Spleen (tissue), 7 donors: ENCODE results near the gene MCC.

Source experiments
- POLR2A ChIP-seq, 3 donors: fragments of 450-650 bp; IDR thresholded peaks; one replicate each; pipeline ENCODE4 v1.5.1; 2017; ENCODE audit warnings: antibody characterized with exemption in 3 of 3, mild to moderate bottlenecking in 1 of 3
- POLR2AphosphoS5 ChIP-seq, 3 donors: sonication (generic); formaldehyde crosslinking; IDR thresholded peaks; one replicate each; pipeline ENCODE4 v1.5.1; 2017; ENCODE audit warnings: antibody characterized with exemption in 3 of 3
- TF ChIP-seq, protein P1 (sequence below), 11 experiments: fragments of 200-600 bp in 7 of 11; fragments of 450-650 bp in 4 of 11; sonication (generic) in 4 of 11; IDR thresholded peaks in 8 of 11; conservative IDR thresholded peaks in 3 of 11; 1 replicate in 7 of 11; 2 replicates in 4 of 11; pipeline versions ENCODE4 v1.4.0 to v1.8.0; 2016 to 2021; ENCODE audit warnings: antibody characterized with exemption in 11 of 11, inconsistent platforms in 4 of 11, mild to moderate bottlenecking in 1 of 11
- donor health status: DM: no; HTN: no; CAD: no; lungs with moderate emphysema.
- donor health status: DM: no; HTN: no; CAD: no.
- donor health status: DM: no; HTN: no; CAD: no.

DNA sequence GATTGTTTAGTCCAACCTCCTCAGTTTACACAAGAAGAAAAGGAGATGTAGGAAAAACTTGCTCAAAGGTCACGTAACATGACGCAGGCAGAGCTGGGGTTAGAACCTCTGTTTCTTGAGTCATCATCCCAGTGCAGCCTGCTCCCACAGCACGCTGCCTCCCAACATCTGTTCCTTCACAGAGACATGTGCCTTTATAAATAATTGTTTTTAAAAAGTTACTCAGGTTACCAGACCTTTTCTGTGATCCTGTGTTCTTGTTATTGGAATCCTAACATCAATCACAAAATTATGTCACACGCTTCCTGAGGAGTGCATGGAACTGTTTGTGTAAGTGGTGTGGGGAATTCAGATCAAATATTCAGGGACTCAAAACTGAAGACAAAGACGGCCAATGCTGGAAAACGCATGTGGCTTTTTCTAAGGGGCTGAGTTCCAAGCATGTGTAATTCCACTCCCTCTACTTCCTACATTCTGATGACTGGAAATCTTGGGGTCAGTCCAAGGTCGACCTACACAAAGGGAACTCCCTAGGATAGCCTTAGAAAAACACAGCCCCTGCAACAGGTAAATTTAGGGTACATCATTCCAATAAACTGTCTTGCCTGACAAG is 237.8 kb downstream of the MCC start:
- TF ChIP-seq, protein P1, sequence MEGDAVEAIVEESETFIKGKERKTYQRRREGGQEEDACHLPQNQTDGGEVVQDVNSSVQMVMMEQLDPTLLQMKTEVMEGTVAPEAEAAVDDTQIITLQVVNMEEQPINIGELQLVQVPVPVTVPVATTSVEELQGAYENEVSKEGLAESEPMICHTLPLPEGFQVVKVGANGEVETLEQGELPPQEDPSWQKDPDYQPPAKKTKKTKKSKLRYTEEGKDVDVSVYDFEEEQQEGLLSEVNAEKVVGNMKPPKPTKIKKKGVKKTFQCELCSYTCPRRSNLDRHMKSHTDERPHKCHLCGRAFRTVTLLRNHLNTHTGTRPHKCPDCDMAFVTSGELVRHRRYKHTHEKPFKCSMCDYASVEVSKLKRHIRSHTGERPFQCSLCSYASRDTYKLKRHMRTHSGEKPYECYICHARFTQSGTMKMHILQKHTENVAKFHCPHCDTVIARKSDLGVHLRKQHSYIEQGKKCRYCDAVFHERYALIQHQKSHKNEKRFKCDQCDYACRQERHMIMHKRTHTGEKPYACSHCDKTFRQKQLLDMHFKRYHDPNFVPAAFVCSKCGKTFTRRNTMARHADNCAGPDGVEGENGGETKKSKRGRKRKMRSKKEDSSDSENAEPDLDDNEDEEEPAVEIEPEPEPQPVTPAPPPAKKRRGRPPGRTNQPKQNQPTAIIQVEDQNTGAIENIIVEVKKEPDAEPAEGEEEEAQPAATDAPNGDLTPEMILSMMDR (IDR thresholded peaks at IDR 0.05 in 8 of 11, conservative IDR thresholded peaks at IDR 0.05 in 3 of 11), result no peak
- no peak for TF ChIP-seq POLR2A (IDR thresholded peaks at IDR 0.05)
- TF ChIP-seq POLR2AphosphoS5 (IDR thresholded peaks at IDR 0.05), result peak in 1 of 3 donors; percentile 68
